Measurements from ENCODE around the gene MPRIP.

- TF ChIP-seq CTCF (IDR thresholded peaks at IDR 0.05), result no peak
- TF ChIP-seq POLR2AphosphoS5 (IDR thresholded peaks at IDR 0.05), result peak in 3 of 4 donors; percentile 30 to 44 (median 41)
- TF ChIP-seq EP300 (IDR thresholded peaks at IDR 0.05), result no peak
- TF ChIP-seq POLR2A (IDR thresholded peaks at IDR 0.05), result no peak
These were observed 149.7 kb downstream of the MPRIP start for GRCh38 chr17:17191961-17192381.

Measured in sigmoid colon (tissue), 4 donors.